GM21381 (cell line): ENCODE results near the gene GRIA1.

Source experiments
- ATAC-seq: cut with Tn5 transposase; IDR thresholded peaks from one replicate; pipeline ENCODE4 v1.9.1; 2021; ENCODE audit warnings: mild to moderate bottlenecking, moderate library complexity; ENCODE audit not compliant: unreplicated experiment

The GRIA1 gene

GRCh38 chr5:153490118-153491037 is at the start of gene GRIA1:
TSS of gene GRIA1 (plus strand) at chr5:153490670.
- ATAC-seq: no peak

GRCh38 chr5:153445875-153446579 is 44.4 kb upstream of the GRIA1 start:
- ATAC-seq: no peak

- ATAC-seq: no peak
Measured at GRCh38 chr5:153447534-153447933, 42.9 kb upstream of the GRIA1 start.

GRCh38 chr5:153456354-153456753 is 34.1 kb upstream of the GRIA1 start:
- no peak for ATAC-seq

- ATAC-seq: no peak
Measured at GRCh38 chr5:153456993-153457392, 33.5 kb upstream of the GRIA1 start.

- no peak for ATAC-seq
Measured at GRCh38 chr5:153458268-153458667, 32.2 kb upstream of the GRIA1 start.

GRCh38 chr5:153459051-153459743 is 31.3 kb upstream of the GRIA1 start:
- ATAC-seq: no peak

GRCh38 chr5:153460421-153460820 is 30.0 kb upstream of the GRIA1 start:
- no peak for ATAC-seq

GRCh38 chr5:153461341-153461740 is 29.1 kb upstream of the GRIA1 start:
- no peak for ATAC-seq

GRCh38 chr5:153463806-153464205 is 26.7 kb upstream of the GRIA1 start:
- no peak for ATAC-seq

- ATAC-seq: no peak
Measured at GRCh38 chr5:153467546-153467945, 22.9 kb upstream of the GRIA1 start.

- no peak for ATAC-seq
Measured at GRCh38 chr5:153469423-153469822, 21.0 kb upstream of the GRIA1 start.

GRCh38 chr5:153470736-153471135 is 19.7 kb upstream of the GRIA1 start:
- ATAC-seq: no peak

- ATAC-seq: no peak
Measured at GRCh38 chr5:153476767-153477166, 13.7 kb upstream of the GRIA1 start.

GRCh38 chr5:153480401-153480800 is 10.1 kb upstream of the GRIA1 start:
- ATAC-seq: peak; percentile 84

- no peak for ATAC-seq
Measured at GRCh38 chr5:153483482-153483881, 7.0 kb upstream of the GRIA1 start.

- no peak for ATAC-seq
Measured at GRCh38 chr5:153485641-153486040, 4.8 kb upstream of the GRIA1 start.

GRCh38 chr5:153486771-153487170 is 3.7 kb upstream of the GRIA1 start:
- no peak for ATAC-seq

- ATAC-seq: no peak
Measured at GRCh38 chr5:153489611-153490010, 859 bp upstream of the GRIA1 start.

- no peak for ATAC-seq
Measured at GRCh38 chr5:153491038-153491744, 721 bp downstream of the GRIA1 start.

- ATAC-seq: no peak
Measured at GRCh38 chr5:153491856-153492255, 1.4 kb downstream of the GRIA1 start.
